AG04450 (cell line): Measurements from ENCODE around the gene USP15. TPM values are rescaled to one million over a fixed set of nuclear protein-coding genes. Genes with fewer than 3 reads are reported as not detected.

Experiments
- CTCF ChIA-PET: fragments of 300-600, 350-600 bp; formaldehyde crosslinking; extraction: SDS; loops from one replicate; lab custom pipeline; 2022; ENCODE audit warnings: antibody characterized with exemption, inconsistent platforms; lab: Charles Lee
- POLR2A ChIA-PET: fragments of 350-600 bp; formaldehyde crosslinking; extraction: SDS; loops from one replicate; lab custom pipeline; 2021; ENCODE audit warnings: antibody characterized with exemption, inconsistent platforms; lab: Yijun Ruan, JAX
- DNase-seq: peaks from one replicate; pipeline ENCODE4 v3.0.0-alpha.2; 2011; ENCODE audit warnings: low read depth, low spot score
- H3K27ac ChIP-seq: one replicate; pipeline ENCODE4 v1.5.1; 2012; ENCODE audit warnings: low read depth, low read length, control low read depth
- H3K27me3 ChIP-seq: one replicate; pipeline ENCODE4 v1.6.0; 2012; ENCODE audit warnings: low read length; ENCODE audit not compliant: control insufficient read depth, insufficient read depth
- H3K4me3 ChIP-seq: 2 replicates; pipeline ENCODE4 v1.5.1; 2011; ENCODE audit warnings: mild to moderate bottlenecking, low read depth, low read length, control low read depth
- H3K9me3 ChIP-seq: 2 replicates; pipeline ENCODE4 v1.5.1; 2012; ENCODE audit warnings: low read length; ENCODE audit not compliant: control insufficient read depth, insufficient read depth
- polyA plus RNA-seq: library from polyadenylated mRNA; depleted of rRNA; stranded (reverse); fragments of >200 nt; gene quantifications from 2 replicates; pipeline ENCODE4 v1.2.3, GENCODE V29; 2011
- TF ChIP-seq, protein P1 (sequence below): IDR thresholded peaks from 2 replicates; pipeline ENCODE4 v1.5.1; 2011; ENCODE audit warnings: low read depth, low read length, control low read depth, inconsistent platforms

The USP15 gene
- polyA plus RNA-seq, 1 experiment = 64.4 TPM

DNA sequence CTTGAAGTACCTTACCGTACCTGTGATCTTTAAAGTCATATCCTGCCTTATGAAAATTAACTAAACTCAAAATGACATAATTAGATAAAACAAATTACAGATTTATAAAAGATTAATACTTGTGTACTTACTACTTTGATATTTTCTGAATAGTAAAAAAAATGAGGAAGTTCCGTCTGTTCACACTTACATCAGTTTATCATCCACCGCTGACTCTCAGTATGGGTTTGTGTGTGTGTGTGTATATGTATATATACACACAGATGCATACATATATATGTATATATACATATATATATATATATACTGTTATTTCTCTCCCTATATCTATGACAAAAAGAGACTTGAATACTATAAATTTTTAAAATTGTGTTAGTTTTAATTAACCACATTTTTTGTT lies 141.4 kb downstream of the USP15 start:
- ChIA-PET CTCF (no interaction called here), POLR2A (no interaction called here)
- no peak for DNase-seq
- Histone ChIP-seq H3K4me3 (no peak overlapping the region), H3K27ac (no peak overlapping the region), H3K9me3 (no peaks in the 10 kb centered on the region), H3K27me3 (no peaks in the 10 kb centered on the region)
- TF ChIP-seq, protein P1, sequence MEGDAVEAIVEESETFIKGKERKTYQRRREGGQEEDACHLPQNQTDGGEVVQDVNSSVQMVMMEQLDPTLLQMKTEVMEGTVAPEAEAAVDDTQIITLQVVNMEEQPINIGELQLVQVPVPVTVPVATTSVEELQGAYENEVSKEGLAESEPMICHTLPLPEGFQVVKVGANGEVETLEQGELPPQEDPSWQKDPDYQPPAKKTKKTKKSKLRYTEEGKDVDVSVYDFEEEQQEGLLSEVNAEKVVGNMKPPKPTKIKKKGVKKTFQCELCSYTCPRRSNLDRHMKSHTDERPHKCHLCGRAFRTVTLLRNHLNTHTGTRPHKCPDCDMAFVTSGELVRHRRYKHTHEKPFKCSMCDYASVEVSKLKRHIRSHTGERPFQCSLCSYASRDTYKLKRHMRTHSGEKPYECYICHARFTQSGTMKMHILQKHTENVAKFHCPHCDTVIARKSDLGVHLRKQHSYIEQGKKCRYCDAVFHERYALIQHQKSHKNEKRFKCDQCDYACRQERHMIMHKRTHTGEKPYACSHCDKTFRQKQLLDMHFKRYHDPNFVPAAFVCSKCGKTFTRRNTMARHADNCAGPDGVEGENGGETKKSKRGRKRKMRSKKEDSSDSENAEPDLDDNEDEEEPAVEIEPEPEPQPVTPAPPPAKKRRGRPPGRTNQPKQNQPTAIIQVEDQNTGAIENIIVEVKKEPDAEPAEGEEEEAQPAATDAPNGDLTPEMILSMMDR = no peak

DNA sequence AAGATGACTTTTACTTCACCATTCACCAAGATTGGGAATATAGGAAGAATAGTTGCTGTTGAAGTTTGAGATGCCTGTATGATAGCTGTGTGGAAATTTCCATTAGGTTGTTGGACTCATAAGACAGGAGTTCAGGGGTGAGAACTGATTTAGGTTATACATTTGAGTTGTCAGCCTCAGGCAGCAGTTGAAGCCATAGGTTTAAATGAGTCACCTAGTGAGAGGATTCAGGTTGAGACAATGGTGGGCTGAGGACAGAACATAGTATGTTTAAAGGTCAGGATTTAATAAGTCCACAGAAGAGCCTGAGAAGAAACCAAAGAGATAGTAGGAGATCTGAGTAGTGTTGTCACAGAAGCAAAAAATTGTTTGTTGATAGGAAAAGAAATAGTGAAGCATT lies 142.8 kb downstream of the USP15 start:
- H3K9me3 ChIP-seq = no peaks in the 10 kb centered on the region
- H3K27me3 ChIP-seq = no peaks in the 10 kb centered on the region
- ChIA-PET POLR2A (no interaction called here), CTCF (interaction anchor here (1.0 kb wide), 1 partner anchor 409 kb away, joined by 3 read pairs; no protein-coding TSS in a partner anchor)
- no peak overlapping the region for H3K27ac ChIP-seq
- TF ChIP-seq, protein P1 = no peak
- H3K4me3 ChIP-seq = no peak overlapping the region
- DNase-seq = no peak

DNA sequence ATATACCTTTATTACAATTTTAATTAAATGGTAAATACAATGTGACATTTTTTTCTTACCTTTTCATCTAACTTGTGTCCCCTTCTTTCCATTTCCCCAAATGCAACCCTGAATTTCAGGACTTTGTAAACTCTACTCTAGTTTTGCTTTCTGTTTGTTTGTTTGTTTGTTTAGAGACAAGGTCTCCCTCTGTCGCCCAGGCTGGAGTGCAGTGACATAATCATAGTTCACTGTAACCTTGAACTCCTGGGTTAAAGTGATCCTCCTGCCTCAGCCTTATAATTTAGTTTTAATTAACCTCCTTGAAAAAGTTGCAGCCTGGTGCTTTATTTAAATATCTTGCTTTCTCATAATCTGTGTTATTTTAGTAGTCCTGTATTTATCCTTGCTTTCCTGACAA lies 147.4 kb downstream of the USP15 start:
- no peaks in the 10 kb centered on the region for H3K27me3 ChIP-seq
- H3K27ac ChIP-seq = no peak overlapping the region
- H3K4me3 ChIP-seq = no peak overlapping the region
- CTCF ChIA-PET = interaction anchor here (7.4 kb wide), 1 partner anchor 30 kb away, joined by 63 read pairs; no protein-coding TSS in a partner anchor
- DNase-seq = no peak
- no peaks in the 10 kb centered on the region for H3K9me3 ChIP-seq
- POLR2A ChIA-PET = no interaction called here
- TF ChIP-seq, protein P1 = no peak

DNA sequence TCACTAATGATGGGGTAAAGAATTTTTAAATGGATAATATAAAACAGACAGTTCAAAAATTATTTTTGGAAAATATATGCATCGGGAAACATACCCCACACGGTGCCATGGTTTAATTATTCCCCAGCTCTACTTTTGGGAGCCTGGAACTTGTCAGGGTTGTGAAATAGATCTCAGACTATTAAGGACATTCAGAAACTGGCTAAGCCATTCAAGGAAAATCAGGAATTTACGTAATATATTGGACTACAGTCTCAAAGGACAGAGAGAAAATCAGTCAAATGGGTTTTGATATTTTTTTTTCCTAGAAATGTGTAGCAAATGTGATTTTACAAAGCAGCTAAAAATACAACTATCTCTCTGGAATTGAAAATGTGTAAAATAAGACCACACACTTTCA lies 148.9 kb downstream of the USP15 start:
- no peak for DNase-seq
- CTCF ChIA-PET = interaction anchor here (1.2 to 7.4 kb wide), 2 partner anchors 10 to 28 kb away, joined by 3 to 63 read pairs; no protein-coding TSS in a partner anchor
- Histone ChIP-seq H3K9me3 (no peaks in the 10 kb centered on the region), H3K27me3 (no peaks in the 10 kb centered on the region), H3K27ac (no peak overlapping the region), H3K4me3 (no peak overlapping the region)
- TF ChIP-seq, protein P1 = no peak
- POLR2A ChIA-PET = no interaction called here

DNA sequence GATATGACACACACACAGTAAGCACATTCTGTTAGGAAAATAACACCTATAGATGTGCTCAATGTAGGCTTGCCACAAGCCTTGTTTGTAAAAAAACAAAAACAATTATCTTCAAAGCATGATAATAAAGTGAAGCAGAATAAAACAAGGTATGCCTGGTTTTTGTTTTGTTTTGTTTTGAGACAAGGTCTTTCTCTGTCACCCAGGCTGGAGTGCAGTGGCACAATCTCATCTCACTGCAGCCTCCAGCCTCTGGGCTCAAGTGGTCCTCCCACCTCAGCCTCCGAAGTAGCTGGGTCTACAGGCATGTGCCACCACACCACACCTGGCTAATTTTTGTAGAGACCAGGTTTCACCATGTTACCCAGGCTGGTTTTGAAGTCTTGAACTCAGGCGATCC lies 154.0 kb downstream of the USP15 start:
- CTCF ChIA-PET = no interaction called here
- POLR2A ChIA-PET = no interaction called here
- no peak for DNase-seq
- Histone ChIP-seq H3K27ac (no peak overlapping the region), H3K4me3 (no peak overlapping the region), H3K9me3 (no peaks in the 10 kb centered on the region), H3K27me3 (no peaks in the 10 kb centered on the region)
- TF ChIP-seq, protein P1 = no peak
